Cerebellar nuclear complex (tissue), 1 donor: Measurements from ENCODE around the gene WFDC5.

Experiments used
- DNase-seq, 2 experiments: peaks; one replicate each; lab custom pipeline; 2025; lab: John Stamatoyannopoulos, UW

The WFDC5 gene

DNA sequence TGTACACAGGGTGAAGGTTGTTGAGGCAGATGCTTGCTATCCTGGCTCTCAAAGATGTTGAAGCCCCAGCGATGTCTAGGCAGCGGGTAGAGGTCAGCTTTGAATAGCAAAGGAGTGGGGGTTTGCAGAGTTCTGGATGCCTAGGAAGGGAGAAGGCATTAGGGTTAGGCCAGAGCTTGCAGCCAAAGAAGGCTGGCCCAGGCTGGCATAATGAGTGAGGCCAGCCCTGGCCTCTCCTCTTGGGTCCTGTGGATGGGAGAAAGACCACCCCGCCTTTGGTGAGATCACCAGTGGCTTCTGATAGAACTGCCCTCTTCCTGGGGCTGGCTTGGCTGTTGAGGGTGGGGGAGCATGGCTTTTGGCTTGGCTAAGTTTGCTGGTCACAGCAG is 406 bp upstream of the WFDC5 start:
- no peak for DNase-seq

DNA sequence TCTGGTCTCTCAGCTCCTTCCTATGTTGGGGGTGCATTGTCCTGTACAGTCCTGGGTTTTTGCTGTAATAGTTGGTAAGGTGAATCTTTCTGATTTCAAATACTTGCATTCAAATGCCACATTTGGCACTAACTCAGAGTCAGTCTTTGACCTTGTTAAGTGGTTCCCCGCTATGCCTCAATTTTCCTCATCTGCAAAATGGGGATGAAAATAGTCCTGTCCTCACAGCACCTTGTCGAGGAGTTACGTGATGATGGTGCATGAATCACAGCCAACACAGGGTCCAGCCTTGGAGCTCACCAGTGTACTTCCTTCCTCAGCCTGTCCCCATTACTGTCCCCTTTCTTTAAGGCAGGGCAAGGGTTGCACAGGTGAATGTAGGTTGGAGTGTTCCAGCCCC is 1.1 kb downstream of the WFDC5 start:
- no peak for DNase-seq

DNA sequence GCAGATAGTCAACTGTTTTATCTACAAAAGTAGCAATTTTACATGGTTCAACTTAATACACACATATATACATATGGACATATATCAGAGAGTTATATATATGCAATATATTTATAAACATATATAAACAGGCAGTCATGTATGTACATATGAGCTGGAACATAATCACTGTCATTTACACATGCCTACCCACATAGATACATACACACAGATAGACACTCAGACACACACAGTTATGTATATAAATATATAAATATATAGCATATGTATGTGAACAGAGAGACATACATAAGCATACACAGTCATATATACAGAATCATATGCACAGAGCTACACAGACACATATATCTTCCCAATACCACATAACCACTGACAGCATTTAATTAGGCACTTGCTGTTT is 2.2 kb downstream of the WFDC5 start:
- DNase-seq = no peak

DNA sequence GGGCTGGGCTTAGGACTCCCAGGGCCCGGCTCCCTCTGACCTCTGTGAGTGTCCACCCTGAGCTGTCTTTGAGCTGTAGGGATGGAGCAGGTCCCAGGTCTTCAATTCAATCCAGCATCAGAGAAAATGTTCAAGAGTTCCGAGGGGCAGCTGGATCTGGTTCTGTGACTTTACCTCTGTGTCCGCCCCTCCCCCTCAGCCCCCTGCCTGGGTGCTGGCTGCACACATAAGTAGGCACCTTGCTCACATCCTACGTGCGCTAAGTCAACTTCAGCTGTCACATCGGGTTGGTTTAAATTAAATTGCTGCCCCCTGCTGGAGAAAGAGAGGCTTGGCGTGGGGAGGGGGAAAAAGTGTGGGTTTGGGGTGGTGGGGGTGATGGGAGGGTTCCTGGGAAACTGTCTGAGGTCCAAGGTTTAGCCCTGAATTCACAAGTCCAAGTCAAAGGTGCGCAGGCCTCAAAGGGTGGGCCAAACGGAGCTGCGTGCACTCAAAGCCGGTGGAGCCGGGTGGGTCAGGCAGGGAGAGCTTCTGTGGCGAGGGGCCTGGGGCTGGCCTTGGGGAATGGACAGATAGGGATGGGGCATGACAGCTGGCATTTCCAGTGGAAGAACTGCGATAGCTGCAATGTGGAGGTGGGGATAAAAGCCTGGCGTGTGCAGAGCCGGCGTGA is 3.0 kb downstream of the WFDC5 start:
- DNase-seq = no peak

DNA sequence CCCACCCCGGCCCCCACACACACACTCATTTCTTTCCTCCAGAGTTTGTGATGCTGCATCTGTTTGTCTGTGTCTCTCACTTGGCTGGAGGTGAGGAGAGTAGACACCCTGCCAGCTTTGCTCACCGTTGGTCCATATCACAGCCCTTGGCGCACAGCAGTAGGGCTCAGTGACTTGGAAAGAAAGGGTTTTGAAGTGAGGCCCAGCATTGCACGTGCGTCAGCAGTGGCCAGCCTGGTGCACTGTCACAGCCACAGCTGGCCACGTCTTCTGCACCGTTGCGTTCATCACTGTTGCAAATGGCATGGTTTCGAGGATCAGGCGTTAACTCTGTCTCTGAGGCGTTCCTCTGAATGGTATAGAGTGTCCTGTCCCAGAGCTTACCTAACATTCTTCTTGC is 3.7 kb downstream of the WFDC5 start:
- DNase-seq = no peak

DNA sequence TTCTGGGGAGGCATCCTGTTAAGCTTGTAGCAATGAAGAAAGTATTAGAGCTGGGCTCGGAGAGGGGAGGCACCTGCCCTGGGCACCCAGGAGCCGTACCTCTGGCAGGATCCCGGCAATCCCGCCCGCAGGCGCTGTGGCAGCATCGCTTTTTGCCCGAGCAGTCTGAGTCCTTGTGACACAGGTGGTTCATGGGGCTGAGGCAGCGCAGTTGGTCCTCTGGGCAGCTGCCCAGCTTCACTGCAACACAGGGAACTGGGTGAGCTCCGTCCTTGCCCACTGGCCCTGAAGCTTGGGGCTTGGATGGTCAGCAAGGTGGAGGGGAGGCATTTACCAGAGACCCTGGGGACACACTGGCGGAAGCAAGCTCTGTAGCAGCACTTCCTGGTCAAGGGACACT is 4.7 kb downstream of the WFDC5 start:
- no peak for DNase-seq

DNA sequence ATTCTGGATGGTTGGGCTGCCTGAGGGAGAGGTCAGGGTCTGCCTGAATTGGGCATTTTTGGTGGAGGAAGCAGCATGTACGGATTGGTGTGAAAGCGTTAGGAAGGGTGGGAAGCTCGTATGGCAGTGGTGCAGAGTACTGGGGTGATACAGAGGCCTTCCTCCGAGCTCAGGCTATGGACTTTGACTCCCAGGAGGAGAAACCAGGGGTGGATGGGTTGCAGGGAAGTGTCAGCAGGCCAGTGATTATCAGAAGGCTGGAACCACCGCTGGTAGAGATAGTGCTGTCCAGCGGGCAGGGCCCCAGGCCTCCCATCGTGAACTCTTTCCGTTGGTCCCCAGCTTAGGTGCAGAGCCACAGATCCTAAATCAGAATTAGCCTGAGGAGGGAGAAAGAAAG is 5.3 kb downstream of the WFDC5 start:
- DNase-seq = no peak

DNA sequence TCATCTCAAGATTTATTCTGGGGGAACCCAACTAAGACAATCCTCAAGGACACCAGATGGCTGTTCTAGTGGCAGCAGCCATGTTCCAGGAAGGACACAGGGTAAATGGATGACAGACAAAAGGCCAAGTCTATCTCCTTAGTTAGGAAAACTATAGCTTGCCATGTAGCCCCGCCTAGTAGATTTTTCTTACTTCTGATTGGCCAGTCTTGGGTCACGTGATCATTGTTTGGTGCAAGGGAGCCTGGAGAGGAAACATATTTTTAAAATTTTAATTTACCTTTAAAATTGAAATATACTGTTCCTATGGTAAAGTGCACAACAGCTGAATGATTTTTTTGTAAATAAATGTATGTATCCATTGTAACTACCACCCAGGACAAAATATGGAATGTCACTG is 9.7 kb downstream of the WFDC5 start:
- no peak for DNase-seq

DNA sequence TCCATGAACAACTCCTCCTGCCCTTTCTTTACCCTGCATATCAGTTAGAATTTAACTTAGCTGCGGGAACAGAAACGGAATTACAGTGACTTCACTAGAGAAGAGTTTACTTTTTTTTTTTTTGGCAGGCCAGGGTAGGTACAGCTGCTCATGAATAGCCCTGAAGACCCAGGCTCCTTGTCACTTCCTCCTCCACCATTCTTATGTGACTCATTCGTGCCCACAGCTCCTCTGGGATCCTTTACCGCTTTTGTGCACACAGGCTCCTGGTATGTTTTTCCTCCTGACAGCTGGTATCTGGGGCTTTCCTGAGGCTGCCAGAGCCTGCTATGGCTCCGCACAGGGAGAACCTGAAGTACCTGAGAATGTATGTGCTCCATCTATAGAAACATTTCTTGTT is 10.2 kb downstream of the WFDC5 start:
- DNase-seq = no peak

DNA sequence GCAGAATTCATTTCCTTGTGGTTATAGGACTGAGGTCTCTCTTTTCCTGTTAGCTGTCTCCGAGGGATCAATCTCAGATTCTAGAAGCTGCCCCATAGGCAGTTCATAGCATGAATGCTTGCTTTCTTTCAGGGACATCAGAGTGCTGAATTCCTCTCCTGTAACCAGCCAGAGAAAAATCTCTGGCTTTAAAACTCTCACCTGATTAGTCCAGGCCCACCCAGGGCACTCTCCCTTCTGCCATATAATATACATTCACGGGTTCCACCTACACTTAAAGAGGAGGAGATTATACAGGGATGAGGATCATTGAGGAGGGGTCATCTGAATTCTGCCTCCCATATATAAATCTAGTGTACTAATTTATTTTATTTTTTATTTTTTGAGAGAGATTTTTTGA is 11.9 kb downstream of the WFDC5 start:
- no peak for DNase-seq

DNA sequence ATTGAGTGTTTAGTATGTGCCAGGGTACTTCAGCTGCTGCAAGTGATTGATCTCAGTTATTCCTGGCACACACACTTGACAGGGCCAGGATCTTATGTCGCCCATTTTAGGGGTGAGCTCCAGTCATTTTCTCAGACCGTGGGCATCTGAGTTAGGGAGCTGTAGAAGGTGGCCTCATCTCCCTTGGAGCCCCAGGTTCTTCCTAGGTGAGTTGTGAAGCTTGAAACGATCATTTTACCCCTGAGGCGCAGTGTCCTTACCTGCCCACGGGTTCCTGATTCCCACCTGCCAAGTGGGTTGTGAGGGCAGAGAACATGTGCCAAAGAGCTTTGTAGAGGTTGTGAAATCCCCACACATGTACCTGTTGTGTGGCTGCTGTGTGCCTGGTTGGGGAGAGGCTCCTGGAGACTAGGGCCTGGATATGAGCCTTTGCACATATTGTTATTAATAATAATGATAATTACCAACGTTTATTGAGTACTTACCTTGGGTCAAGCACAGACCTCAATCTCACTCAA is 13.6 kb downstream of the WFDC5 start:
- DNase-seq = no peak

DNA sequence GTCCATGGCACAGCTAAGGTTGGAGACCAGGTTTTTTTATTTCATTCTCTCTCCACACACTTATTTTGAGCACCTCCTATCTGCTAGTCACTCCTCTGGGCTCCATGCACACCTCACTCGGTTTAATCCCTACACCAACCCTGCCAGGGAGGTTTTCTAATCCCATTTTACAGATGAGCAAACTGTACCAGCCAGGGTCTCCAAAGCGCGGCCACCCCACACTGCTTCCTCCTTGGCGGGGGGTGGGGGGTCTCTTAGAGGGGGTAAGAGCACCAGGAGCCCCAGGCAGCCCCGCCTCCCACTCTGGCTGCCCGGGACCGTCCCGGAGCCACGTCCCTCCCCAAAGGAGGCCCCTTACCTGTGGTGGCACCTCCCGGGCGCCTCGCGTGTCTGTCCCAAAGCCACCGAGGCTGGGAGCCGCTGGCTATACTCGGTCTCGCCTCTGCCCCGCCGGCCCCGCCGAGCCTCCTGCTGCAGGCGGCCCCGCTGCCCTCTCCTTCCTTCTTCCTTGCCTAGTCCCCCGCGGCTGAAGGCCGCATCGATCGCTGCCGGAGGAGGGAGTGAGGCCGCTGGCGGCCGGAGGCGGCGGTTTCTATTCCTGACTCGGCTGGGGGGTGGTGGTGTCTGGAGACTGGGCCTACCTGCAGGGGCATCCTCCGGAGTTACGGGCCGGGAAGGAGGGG is 14.3 kb downstream of the WFDC5 start, which contains the start of gene KCNS1:
KCNS1 (minus strand) TSS at position 565 of the 683 bp plus-strand sequence. CDS start 1,891 bp downstream, outside the sequence.
- DNase-seq = no peak

DNA sequence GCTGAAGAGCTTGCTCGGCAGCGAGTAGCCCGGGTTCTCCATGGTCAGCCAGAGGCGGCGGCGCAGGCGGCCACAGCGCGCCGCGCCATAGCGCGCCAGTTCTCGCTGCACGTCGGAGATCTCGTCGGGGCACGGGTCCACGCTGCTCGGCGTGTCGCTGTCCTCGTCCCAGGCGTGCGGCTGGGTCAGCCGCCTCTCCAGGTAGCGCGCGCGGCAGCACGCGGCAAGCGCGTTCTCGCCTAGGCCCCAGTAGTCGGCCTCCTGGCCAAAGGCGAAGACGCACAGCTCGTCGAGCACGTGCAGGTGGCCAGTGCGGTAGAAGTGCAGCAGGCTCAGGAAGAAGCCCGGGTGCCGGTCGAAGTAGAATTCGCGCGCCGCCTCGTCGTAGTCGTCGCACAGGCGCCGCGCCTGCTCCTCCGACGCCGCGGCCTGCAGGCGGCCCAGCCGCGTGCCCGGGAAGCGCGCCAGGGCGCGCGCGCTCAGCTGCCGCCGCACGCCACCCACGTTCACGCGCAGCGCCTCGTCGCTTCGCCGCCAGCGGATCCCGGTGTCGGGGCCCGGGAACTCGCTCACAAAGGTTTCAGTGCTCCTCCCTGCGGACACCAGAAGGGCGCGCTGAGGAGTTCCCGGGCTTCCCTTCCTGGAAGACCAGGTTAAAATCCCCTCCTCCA is 16.7 kb downstream of the WFDC5 start:
- DNase-seq = no peak

DNA sequence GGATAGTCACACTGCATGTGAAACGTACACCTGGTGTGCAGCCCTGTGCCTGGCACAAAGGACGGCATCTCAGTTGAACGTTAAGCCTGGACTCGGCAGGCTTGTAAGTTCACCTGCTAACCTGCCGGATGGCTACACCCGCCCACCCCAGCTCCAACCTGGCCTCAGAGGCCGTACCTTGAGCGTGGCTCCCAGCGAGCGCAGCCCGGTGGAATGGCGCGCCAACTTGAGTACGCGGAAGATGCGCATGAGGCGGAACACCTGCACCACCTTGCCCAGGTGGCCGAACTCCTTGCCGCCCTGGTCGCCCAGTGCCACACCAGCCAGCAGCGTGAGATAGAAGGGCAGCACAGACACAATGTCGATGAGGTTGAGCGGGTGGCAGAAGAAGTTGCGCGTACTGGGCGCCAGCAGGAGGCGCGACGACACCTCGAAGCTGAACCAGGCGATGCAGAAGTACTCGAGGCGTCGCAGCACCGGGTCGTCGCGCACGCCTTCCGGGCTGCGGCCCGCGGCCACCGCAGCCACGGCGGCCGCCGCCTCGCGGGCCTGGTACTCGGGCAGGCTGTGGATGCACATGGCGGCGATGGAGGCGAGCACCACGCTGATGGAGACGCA is 17.4 kb downstream of the WFDC5 start:
- DNase-seq = no peak

DNA sequence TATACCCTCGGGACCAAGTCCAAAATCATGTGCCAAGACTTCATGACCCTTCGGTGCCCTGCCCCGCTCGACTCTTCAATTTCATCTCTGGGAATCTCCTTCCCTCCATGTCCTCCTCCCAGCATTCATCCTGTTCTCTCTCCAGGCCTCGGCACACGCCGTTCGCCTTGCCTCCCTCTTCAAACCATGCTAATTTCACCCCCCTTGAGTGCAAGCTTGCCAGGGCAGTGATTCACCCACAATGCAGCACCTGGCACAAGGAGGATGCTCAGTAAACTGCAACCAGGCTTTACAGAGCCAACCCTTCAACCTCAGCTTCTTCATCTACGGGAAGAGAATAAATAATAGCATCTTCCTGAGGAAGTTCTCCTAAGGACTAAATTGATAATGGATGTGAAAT is 18.2 kb downstream of the WFDC5 start:
- DNase-seq = no peak

DNA sequence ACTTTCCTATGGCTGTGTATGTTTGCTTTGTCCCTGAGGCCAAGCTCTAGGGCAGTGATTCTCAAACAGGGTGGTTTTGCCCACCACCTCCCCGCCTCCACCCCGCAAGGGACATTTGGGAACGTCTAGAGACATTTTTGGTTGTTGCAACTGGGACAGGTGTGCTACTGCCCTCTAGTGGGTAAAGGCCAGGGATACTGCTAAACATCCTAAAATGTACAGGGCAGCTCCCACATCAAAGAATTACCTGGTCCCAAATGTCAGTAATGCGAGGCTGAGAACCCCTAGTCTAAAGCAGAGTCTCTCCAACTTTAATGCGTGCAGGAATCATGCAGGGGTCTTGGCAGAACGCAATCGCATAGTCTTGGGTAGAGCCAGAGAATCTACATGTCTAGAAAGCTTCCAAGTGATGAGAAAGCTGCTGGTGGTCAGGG is 19.2 kb downstream of the WFDC5 start:
- no peak for DNase-seq

DNA sequence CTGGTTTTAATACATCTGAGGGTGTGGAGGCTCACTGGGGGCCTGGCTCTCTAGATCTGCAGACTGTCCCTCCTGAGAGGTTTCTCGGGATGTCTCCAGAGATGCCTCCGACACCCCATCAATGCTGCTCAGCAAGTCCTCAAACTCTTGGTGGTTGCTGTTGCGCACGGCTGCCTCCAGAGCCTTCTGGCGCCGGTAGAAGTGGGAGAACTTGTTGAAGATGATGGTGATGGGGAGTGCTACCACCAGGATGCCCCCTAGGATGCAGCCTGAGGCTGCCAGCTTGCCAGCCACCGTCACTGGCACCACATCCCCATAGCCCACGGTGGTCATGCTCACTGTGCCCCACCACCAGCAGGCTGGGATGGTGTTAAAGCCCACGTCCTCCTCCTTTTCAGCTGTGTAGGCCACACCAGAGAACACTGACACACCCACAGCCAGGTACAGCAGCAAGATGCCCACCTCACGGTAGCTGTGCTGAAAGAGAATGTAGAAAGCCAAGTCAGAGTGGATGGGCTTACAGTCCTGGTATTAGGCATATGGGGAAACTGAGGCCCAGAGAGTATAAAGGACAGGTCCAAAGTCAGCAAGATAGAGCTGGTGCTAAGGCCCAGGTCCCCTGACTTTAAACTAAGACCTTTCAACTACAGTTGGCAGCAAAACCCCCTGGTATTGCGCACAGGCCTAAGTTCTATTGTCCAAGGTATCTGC is 20.0 kb downstream of the WFDC5 start:
- DNase-seq = no peak

DNA sequence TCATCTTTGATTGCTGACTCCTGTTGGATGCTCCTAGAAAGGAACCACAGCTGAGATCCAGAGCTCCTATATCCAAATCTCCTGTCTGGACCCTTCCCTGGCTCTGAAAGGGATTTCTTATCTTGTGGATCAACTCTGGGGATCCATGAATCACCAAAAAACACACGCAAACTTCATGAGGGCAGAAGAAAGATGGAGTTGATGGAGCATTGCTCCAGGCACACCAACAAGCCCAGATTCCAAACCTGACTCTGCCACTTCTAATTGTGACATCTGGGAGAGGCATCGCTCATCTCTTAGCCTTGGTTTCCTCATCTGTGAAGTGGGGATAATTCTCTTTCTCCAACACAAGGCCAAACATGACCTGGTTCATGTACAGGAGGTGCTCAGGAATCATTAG is 20.8 kb downstream of the WFDC5 start:
- no peak for DNase-seq

DNA sequence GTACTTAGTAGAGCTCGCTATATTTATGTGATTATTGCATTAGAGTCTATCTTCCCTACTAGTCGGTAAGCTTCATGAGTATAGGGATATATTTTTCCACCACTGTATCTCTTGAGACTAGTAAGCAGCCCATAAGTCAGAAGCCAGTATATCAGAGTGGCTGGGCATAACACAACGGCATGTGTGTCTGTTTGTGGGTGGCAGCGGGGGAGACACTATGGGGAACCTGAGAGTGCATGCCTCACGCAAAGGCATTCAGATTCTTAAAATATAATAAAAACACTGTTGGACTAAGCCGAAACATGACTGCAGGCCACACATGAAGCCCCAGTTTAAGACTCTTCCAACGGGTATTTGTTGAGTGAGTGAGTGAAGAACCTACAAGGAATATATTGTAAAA is 22.1 kb downstream of the WFDC5 start:
- DNase-seq = no peak

DNA sequence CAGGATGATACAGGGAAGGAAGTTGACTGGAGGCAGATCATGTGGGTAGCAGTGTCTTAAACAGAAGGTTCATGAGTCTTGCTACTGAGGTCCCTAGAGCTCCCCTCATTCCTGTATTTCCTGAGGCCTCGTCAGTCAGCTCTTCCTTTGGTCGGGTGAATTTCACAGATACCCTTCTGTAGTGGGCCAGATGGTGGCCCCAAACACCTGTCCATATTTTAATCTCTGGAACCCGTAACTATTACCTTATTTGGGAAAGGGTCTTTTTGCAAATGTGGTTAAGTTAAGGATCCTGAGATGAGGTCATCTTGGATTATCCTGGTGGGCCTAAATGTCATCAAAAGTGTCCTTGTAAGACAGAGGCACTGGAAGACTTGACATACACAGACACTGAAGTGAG is 23.6 kb downstream of the WFDC5 start:
- DNase-seq = no peak

DNA sequence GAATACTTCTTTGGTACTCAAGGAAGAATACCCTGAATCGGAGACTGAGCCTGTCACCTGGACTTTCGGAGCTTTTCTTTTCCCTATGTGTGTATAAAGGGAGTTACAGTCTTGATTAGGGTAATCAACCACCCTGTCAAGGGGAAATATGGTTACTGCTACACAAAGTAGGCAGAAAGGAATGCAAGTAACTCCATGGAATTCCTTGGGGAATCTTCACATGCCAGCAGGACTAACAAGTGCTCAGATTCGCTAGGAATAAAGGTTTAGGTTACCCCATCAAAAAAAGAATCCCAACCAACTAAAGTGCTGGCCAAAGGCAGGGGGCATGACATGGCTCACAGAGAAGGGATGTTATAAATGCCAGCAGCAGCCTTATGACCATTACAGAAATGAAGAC is 24.5 kb downstream of the WFDC5 start:
- no peak for DNase-seq

DNA sequence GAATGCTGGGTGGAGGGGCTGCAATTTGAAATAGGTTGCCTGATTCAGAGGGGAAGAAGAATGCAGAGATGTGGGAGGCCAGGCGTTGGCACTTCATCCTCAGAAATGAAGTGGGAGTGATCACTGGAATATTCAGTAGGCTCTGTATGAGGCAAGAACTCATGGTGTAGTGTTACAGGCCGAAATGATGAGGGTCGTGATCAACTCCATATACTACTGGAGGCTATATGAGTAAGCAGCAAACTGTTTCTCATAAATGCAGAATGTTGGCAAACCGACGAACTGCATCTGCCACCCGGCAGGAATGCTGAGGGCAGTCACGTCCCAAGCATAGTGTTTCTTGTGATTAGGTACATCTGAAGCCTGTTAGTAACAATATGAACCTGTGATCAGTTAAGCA is 26.7 kb downstream of the WFDC5 start:
- no peak for DNase-seq
